ENCODE data around the gene EVL. TPM values are rescaled to one million over a fixed set of nuclear protein-coding genes. Genes with fewer than 3 reads are reported as not detected.

Gene EVL
- polyA plus RNA-seq, 12 donors, result 51.9 to 142 (median 62.9) TPM; not detected in 1

- no peak for DNase-seq
Measured at GRCh38 chr14:100081997-100082625, 16.9 kb downstream of the EVL start.

- DNase-seq, result no peak
Measured at GRCh38 chr14:100082723-100083122, 17.5 kb downstream of the EVL start.

- DNase-seq, result no peak
Measured at GRCh38 chr14:100083706-100084105, 18.5 kb downstream of the EVL start.

GRCh38 chr14:100084591-100084990 is 19.4 kb downstream of the EVL start:
- DNase-seq, result no peak

- DNase-seq, result no peak
Measured at GRCh38 chr14:100085462-100085861, 20.2 kb downstream of the EVL start.

- no peak for DNase-seq
Measured at GRCh38 chr14:100086361-100086760, 21.1 kb downstream of the EVL start.

- DNase-seq, result no peak
Measured at GRCh38 chr14:100088226-100088625, 23.0 kb downstream of the EVL start.

GRCh38 chr14:100091386-100091785 is 26.2 kb downstream of the EVL start:
- DNase-seq, result no peak

- no peak for DNase-seq
Measured at GRCh38 chr14:100092832-100093231, 27.6 kb downstream of the EVL start.

GRCh38 chr14:100093319-100093718 is 28.1 kb downstream of the EVL start:
- DNase-seq, result no peak

- DNase-seq, result no peak
Measured at GRCh38 chr14:100096656-100097055, 31.4 kb downstream of the EVL start.

GRCh38 chr14:100098171-100098570 is 32.9 kb downstream of the EVL start:
- no peak for DNase-seq

- no peak for DNase-seq
Measured at GRCh38 chr14:100100032-100100703, 34.9 kb downstream of the EVL start.

- no peak for DNase-seq
Measured at GRCh38 chr14:100102156-100102785, 37.0 kb downstream of the EVL start.

- DNase-seq, result no peak
Measured at GRCh38 chr14:100103250-100104005, 38.2 kb downstream of the EVL start.

- DNase-seq, result no peak
Measured at GRCh38 chr14:100104006-100104352, 38.8 kb downstream of the EVL start.

GRCh38 chr14:100104523-100105300 is 39.5 kb downstream of the EVL start:
- DNase-seq, result no peak

- DNase-seq, result no peak
Measured at GRCh38 chr14:100105357-100106169, 40.3 kb downstream of the EVL start.

- no peak for DNase-seq
Measured at GRCh38 chr14:100106250-100107112, 41.3 kb downstream of the EVL start.

GRCh38 chr14:100107236-100107635 is 42.0 kb downstream of the EVL start:
- no peak for DNase-seq
